ENCODE measurements around the gene PSG11.
"Not testable (repeated sequence)": the region's sequence is repeated elsewhere in the genome, so short reads cannot be mapped to it uniquely, and the experiment has no call there.

Gene PSG11

GRCh38 chr19:42989851-42990250 is 36.4 kb downstream of the PSG11 start:
- H3K4me3 ChIP-seq = no peak overlapping the region
- no peak overlapping the region for H3K27ac ChIP-seq

- not testable (repeated sequence) for H3K27ac ChIP-seq, H3K4me3 ChIP-seq
These were observed 37.1 kb downstream of the PSG11 start for GRCh38 chr19:42989186-42989585.

- H3K27ac ChIP-seq, H3K4me3 ChIP-seq: not testable (repeated sequence)
These were observed 38.1 kb downstream of the PSG11 start for GRCh38 chr19:42988206-42988605.

GRCh38 chr19:42985588-42985987 is 40.7 kb downstream of the PSG11 start:
- Histone ChIP-seq H3K4me3 (no peak overlapping the region), H3K27ac (no peak overlapping the region)

GRCh38 chr19:42982111-42982510 is 44.2 kb downstream of the PSG11 start:
- not testable (repeated sequence) for H3K27ac ChIP-seq, H3K4me3 ChIP-seq

- not testable (repeated sequence) for H3K27ac ChIP-seq, H3K4me3 ChIP-seq
These were observed 54.8 kb downstream of the PSG11 start for GRCh38 chr19:42971451-42971850.

- Histone ChIP-seq H3K27ac (no peak overlapping the region), H3K4me3 (no peak overlapping the region)
These were observed 61.1 kb downstream of the PSG11 start for GRCh38 chr19:42965176-42965575.

- H3K4me3 ChIP-seq = no peak overlapping the region
- no peak overlapping the region for H3K27ac ChIP-seq
These were observed 65.2 kb downstream of the PSG11 start for GRCh38 chr19:42961119-42961518.
